HCT116 (cell line): Measurements from ENCODE around the gene ZNHIT6. TPM values are rescaled to one million over a fixed set of nuclear protein-coding genes. Genes with fewer than 3 reads are reported as not detected.

ENCODE experiments used
- ATAC-seq: fragments of 200-7000 bp; cut with Tn5 transposase; 2 replicates; pipeline ENCODE4 v1.9.1; 2020; ENCODE audit warnings: mild to moderate bottlenecking, moderate library complexity
- BruUV-seq: library from RNA; stranded (reverse); fragments of 400-500 nt; replicated peaks from 2 replicates; lab custom pipeline; 2021; lab: Mats Ljungman, UMichigan
- CTCF ChIA-PET: fragments of 300-600 bp; sonication (Branson Sonifier 250); formaldehyde crosslinking; loops from one replicate; lab custom pipeline; 2021; ENCODE audit warnings: antibody characterized with exemption; lab: Charles Lee
- POLR2A ChIA-PET: fragments of 300-600, 350-600 bp; sonication (Branson Sonifier 250); formaldehyde crosslinking; loops from one replicate; lab custom pipeline; 2021; ENCODE audit warnings: antibody characterized with exemption; lab: Charles Lee
- RAD21 ChIA-PET, 2 experiments: fragments of 300-600 bp; sonication (Branson Sonifier 250); formaldehyde crosslinking; loops; one replicate each; lab custom pipeline; 2023; ENCODE audit warnings: low total read pairs in 2 of 2; ENCODE audit not compliant: uncharacterized antibody in 2 of 2, unreplicated experiment in 2 of 2, low non-redundant PET in 1 of 2; lab: Charles Lee
- DNase-seq: peaks from one replicate; pipeline ENCODE4 v3.0.0-alpha.2; 2010; ENCODE audit warnings: low read depth, low spot score
- H2AFZ ChIP-seq: fragments of 200-600 bp; shearing (Covaris generic), sonication (generic); 2 replicates; pipeline ENCODE4 v1.6.1; 2017; ENCODE audit warnings: low read depth, mixed run types, mixed read lengths, antibody characterized with exemption, low read length; ENCODE audit not compliant: poor library complexity, severe bottlenecking
- H3K27ac ChIP-seq: 2 replicates; pipeline ENCODE4 v1.5.1; 2012; ENCODE audit warnings: low read depth, low read length
- H3K27me3 ChIP-seq: fragments of 200-600 bp; sonication (generic); 2 replicates; pipeline ENCODE4 v1.6.1; 2016; ENCODE audit warnings: mixed run types, low read length, mixed read lengths; ENCODE audit not compliant: insufficient read depth
- H3K36me3 ChIP-seq, 2 experiments: fragments of 200-500 bp in 1 of 2; fragments of 200-600 bp in 1 of 2; sonication (Bioruptor generic) in 1 of 2; sonication (generic) in 1 of 2; 2 replicates each; pipeline versions ENCODE4 v1.5.1 to v1.6.1; 2014 to 2016; ENCODE audit warnings: low read length in 2 of 2, inconsistent platforms in 1 of 2, mixed read lengths in 1 of 2, mixed run types in 1 of 2; ENCODE audit not compliant: insufficient read depth in 2 of 2, control insufficient read depth in 1 of 2
- H3K4me1 ChIP-seq, 2 experiments: fragments of 200-600 bp in 1 of 2; sonication (generic) in 1 of 2; 2 replicates each; pipeline versions ENCODE4 v1.5.1 to v1.6.1; 2012 to 2017; ENCODE audit warnings: low read length in 2 of 2, inconsistent platforms in 1 of 2, mild to moderate bottlenecking in 1 of 2, mixed read lengths in 1 of 2, mixed run types in 1 of 2, moderate library complexity in 1 of 2; ENCODE audit not compliant: insufficient read depth in 2 of 2, control insufficient read depth in 1 of 2
- H3K4me2 ChIP-seq: fragments of 200-600 bp; sonication (generic); 2 replicates; pipeline ENCODE4 v1.6.1; 2017; ENCODE audit warnings: mixed run types, low read length, mixed read lengths
- H3K4me3 ChIP-seq, 2 experiments: fragments of 200-600 bp in 1 of 2; sonication (generic) in 1 of 2; replicated peaks in 1 of 2; 2 replicates each; pipeline ENCODE4 v1.5.1; 2011 to 2016; ENCODE audit warnings: low read length in 2 of 2, control low read depth in 1 of 2, low read depth in 1 of 2, mild to moderate bottlenecking in 1 of 2, mixed read lengths in 1 of 2, mixed run types in 1 of 2
- H3K79me2 ChIP-seq: fragments of 200-600 bp; sonication (generic); 2 replicates; pipeline ENCODE4 v1.6.1; 2017; ENCODE audit warnings: mild to moderate bottlenecking, mixed run types, low read length, moderate library complexity, mixed read lengths; ENCODE audit not compliant: insufficient read depth
- H3K9ac ChIP-seq: fragments of 200-600 bp; sonication (generic); 2 replicates; pipeline ENCODE4 v1.6.1; 2016; ENCODE audit warnings: low read length, mixed read lengths
- H3K9me2 ChIP-seq: fragments of 200-600 bp; sonication (generic), shearing (Covaris generic); 2 replicates; pipeline ENCODE4 v1.6.1; 2017; ENCODE audit warnings: mixed run types, mild to moderate bottlenecking, moderate library complexity; ENCODE audit not compliant: insufficient read depth
- H3K9me3 ChIP-seq, 2 experiments: fragments of 200-500 bp in 1 of 2; fragments of 200-600 bp in 1 of 2; sonication (Bioruptor generic) in 1 of 2; sonication (generic) in 1 of 2; 2 replicates each; pipeline ENCODE4 v1.6.1; 2014 to 2017; ENCODE audit warnings: low read length in 2 of 2, mixed read lengths in 2 of 2, inconsistent platforms in 1 of 2, low read depth in 1 of 2, mild to moderate bottlenecking in 1 of 2, mixed run types in 1 of 2, moderate library complexity in 1 of 2; ENCODE audit not compliant: control insufficient read depth in 1 of 2, insufficient read depth in 1 of 2
- H4K20me1 ChIP-seq: fragments of 200-600 bp; sonication (generic), shearing (Covaris generic); 2 replicates; pipeline ENCODE4 v1.6.1; 2017; ENCODE audit warnings: mixed run types, mild to moderate bottlenecking, moderate library complexity; ENCODE audit not compliant: insufficient read depth
- CBX3 ChIP-seq: IDR thresholded peaks from 2 replicates; pipeline ENCODE4 v1.6.1; 2012; ENCODE audit warnings: low read depth
- ELF1 ChIP-seq: IDR thresholded peaks from 2 replicates; pipeline ENCODE4 v1.6.1; 2012; ENCODE audit warnings: low read depth, borderline replicate concordance
- EZH2 ChIP-seq: fragments of 200-600 bp; sonication (generic); IDR thresholded peaks from 2 replicates; pipeline ENCODE4 v1.6.1; 2017; ENCODE audit warnings: antibody characterized with exemption, mixed run types
- FOSL1 ChIP-seq: IDR thresholded peaks from 2 replicates; pipeline ENCODE4 v1.6.1; 2012; ENCODE audit warnings: low read depth
- JUND ChIP-seq: IDR thresholded peaks from 2 replicates; pipeline ENCODE4 v1.6.1; 2012
- POLR2AphosphoS5 ChIP-seq: IDR thresholded peaks from 2 replicates; pipeline ENCODE4 v1.6.1; 2011; ENCODE audit warnings: mild to moderate bottlenecking, low read depth, low read length, moderate library complexity
- RAD21 ChIP-seq: IDR thresholded peaks from 2 replicates; pipeline ENCODE4 v1.6.1; 2012; ENCODE audit warnings: low read depth, mild to moderate bottlenecking
- SRF ChIP-seq: IDR thresholded peaks from 2 replicates; pipeline ENCODE4 v1.6.1; 2012; ENCODE audit warnings: low read depth
- TCF7L2 ChIP-seq: IDR thresholded peaks from 2 replicates; pipeline ENCODE4 v1.7.0; 2011; ENCODE audit warnings: borderline replicate concordance, inconsistent platforms; ENCODE audit not compliant: insufficient read depth, insufficient read length; ENCODE audit errors: extremely low read depth
- YY1 ChIP-seq: IDR thresholded peaks from 2 replicates; pipeline ENCODE4 v1.6.1; 2011; ENCODE audit warnings: low read length, low read depth, moderate library complexity, mild to moderate bottlenecking; ENCODE audit not compliant: insufficient replicate concordance; ENCODE audit errors: extremely low read depth
- intact Hi-C: fragments of 100-400 bp; cut with micrococcal nuclease; formaldehyde crosslinking; loops from 2 replicates; pipeline ENCODE4 v1.10.0; 2022
- total RNA-seq: library from RNA; stranded (reverse); gene quantifications from one replicate; pipeline ENCODE4 v1.2.1, GENCODE V29; 2021; ENCODE audit not compliant: unreplicated experiment
- TF ChIP-seq, protein P1 (sequence below): IDR thresholded peaks from 2 replicates; pipeline ENCODE4 v1.6.1; 2012
- TF ChIP-seq, protein P2 (sequence below), 3 experiments: fragments of 200-600 bp in 1 of 3; sonication (generic) in 1 of 3; IDR thresholded peaks in 2 of 3; conservative IDR thresholded peaks in 1 of 3; 2 replicates each; pipeline ENCODE4 v1.5.1; 2012 to 2017; ENCODE audit warnings: low read depth in 2 of 3, low read length in 2 of 3, antibody characterized with exemption in 1 of 3, borderline replicate concordance in 1 of 3, control low read depth in 1 of 3, mild to moderate bottlenecking in 1 of 3, mixed read lengths in 1 of 3, mixed run types in 1 of 3, moderate library complexity in 1 of 3; ENCODE audit not compliant: insufficient read depth in 1 of 3

The ZNHIT6 gene
- total RNA-seq, 1 experiment from 2014 or later: 18.4 TPM

DNA sequence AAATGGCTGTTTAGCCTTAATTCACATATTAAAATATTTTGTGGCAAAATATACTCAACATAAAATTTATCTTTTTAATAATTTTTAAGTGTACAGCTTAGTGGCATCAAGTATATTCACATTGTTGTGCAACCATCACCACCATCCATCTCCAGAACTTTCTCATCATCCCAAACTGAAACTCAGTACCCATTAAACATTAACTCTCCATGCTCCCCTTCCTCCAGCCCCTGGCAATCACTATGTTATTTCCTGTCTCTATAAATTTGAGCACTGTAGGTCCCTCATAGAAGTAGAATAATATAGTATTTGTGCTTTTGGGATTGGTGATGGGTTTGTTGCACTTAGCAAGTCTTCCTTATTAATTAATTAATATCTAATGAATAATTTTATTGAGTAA, 98.3 kb downstream of the ZNHIT6 start:
- TF ChIP-seq RAD21 (no peak), SRF (no peak), CBX3 (no peak), EZH2 (no peak), FOSL1 (no peak), POLR2AphosphoS5 (no peak), YY1 (no peak), TCF7L2 (no peak), ELF1 (no peak), JUND (no peak)
- TF ChIP-seq, protein P1, sequence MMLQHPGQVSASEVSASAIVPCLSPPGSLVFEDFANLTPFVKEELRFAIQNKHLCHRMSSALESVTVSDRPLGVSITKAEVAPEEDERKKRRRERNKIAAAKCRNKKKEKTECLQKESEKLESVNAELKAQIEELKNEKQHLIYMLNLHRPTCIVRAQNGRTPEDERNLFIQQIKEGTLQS: no peak
- TF ChIP-seq, protein P2, sequence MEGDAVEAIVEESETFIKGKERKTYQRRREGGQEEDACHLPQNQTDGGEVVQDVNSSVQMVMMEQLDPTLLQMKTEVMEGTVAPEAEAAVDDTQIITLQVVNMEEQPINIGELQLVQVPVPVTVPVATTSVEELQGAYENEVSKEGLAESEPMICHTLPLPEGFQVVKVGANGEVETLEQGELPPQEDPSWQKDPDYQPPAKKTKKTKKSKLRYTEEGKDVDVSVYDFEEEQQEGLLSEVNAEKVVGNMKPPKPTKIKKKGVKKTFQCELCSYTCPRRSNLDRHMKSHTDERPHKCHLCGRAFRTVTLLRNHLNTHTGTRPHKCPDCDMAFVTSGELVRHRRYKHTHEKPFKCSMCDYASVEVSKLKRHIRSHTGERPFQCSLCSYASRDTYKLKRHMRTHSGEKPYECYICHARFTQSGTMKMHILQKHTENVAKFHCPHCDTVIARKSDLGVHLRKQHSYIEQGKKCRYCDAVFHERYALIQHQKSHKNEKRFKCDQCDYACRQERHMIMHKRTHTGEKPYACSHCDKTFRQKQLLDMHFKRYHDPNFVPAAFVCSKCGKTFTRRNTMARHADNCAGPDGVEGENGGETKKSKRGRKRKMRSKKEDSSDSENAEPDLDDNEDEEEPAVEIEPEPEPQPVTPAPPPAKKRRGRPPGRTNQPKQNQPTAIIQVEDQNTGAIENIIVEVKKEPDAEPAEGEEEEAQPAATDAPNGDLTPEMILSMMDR (IDR thresholded peaks at IDR 0.05 in 2 of 3, conservative IDR thresholded peaks at IDR 0.05 in 1 of 3; ENCODE audit: borderline replicate concordance in 1 of 3, insufficient read depth in 1 of 3, low read depth in 2 of 3, low read length in 2 of 3): no peak
- H4K20me1 ChIP-seq: no peaks in the 10 kb centered on the region
- H3K36me3 ChIP-seq: no peaks in the 10 kb centered on the region
- DNase-seq (no peak), ATAC-seq (no peak)
- H3K4me2 ChIP-seq: no peak overlapping the region
- ChIA-PET RAD21 (no interaction called here), CTCF (no interaction called here), POLR2A (no interaction called here)
- no peak overlapping the region for H3K27ac ChIP-seq
- no TSS peak for BruUV-seq
- H3K4me3 ChIP-seq: no peak overlapping the region
- H3K9ac ChIP-seq: no peak overlapping the region
- H3K27me3 ChIP-seq: no peaks in the 10 kb centered on the region
- H3K79me2 ChIP-seq: no peaks in the 10 kb centered on the region
- H3K9me2 ChIP-seq: no peaks in the 10 kb centered on the region
- H3K4me1 ChIP-seq: peaks cover 50 to 70% of the 10 kb centered on the region in 2 experiments
- H2AFZ ChIP-seq: no peak overlapping the region
- intact Hi-C loops: loop anchor here (5.0 kb wide), 1 partner anchor 82 kb away; no protein-coding TSS in a partner anchor
- no peaks in the 10 kb centered on the region for H3K9me3 ChIP-seq
